ENCODE data around the gene DNAH2.

The DNAH2 gene

GRCh38 chr17:7755095-7755890 lies 37.7 kb downstream of the DNAH2 start:
- TF ChIP-seq CTCF (IDR thresholded peaks at IDR 0.05): no peak
- no peak overlapping the region for H3K27ac ChIP-seq

GRCh38 chr17:7756968-7757367 lies 39.4 kb downstream of the DNAH2 start:
- DNase-seq (ENCODE audit: low spot score): no peak
- H3K27ac ChIP-seq: no peak overlapping the region
- H3K4me3 ChIP-seq: no peak overlapping the region
- TF ChIP-seq CTCF (IDR thresholded peaks at IDR 0.05): no peak

More at GRCh38 chr17:7755095-7755890, 37.7 kb downstream of the DNAH2 start:
- H3K4me3 ChIP-seq: no peak overlapping the region
- DNase-seq (ENCODE audit: low spot score): no peak

GRCh38 chr17:7763919-7764318 lies 46.4 kb downstream of the DNAH2 start:
- TF ChIP-seq CTCF (IDR thresholded peaks at IDR 0.05): no peak
- no peak overlapping the region for H3K27ac ChIP-seq
- no peak overlapping the region for H3K4me3 ChIP-seq
- DNase-seq (ENCODE audit: low spot score): no peak

GRCh38 chr17:7767004-7767403 lies 49.5 kb downstream of the DNAH2 start:
- DNase-seq (ENCODE audit: low spot score): no peak
- TF ChIP-seq CTCF (IDR thresholded peaks at IDR 0.05): no peak
- H3K27ac ChIP-seq: no peak overlapping the region
- no peak overlapping the region for H3K4me3 ChIP-seq

GRCh38 chr17:7767405-7768021 lies 50.0 kb downstream of the DNAH2 start:
- Histone ChIP-seq H3K4me3 (no peak overlapping the region), H3K27ac (no peak overlapping the region)
- no peak for TF ChIP-seq CTCF (IDR thresholded peaks at IDR 0.05)
- no peak for DNase-seq (ENCODE audit: low spot score)

GRCh38 chr17:7769854-7770253 lies 52.3 kb downstream of the DNAH2 start:
- Histone ChIP-seq H3K4me3 (no peak overlapping the region), H3K27ac (no peak overlapping the region)
- DNase-seq (ENCODE audit: low spot score): no peak
- TF ChIP-seq CTCF (IDR thresholded peaks at IDR 0.05): no peak

GRCh38 chr17:7774055-7774521 lies 56.5 kb downstream of the DNAH2 start:
- Histone ChIP-seq H3K4me3 (no peak overlapping the region), H3K27ac (no peak overlapping the region)
- no peak for DNase-seq (ENCODE audit: low spot score)
- TF ChIP-seq CTCF (IDR thresholded peaks at IDR 0.05): no peak

Measured in coronary artery (tissue), 2 donors.